ENCODE results near the gene DAZAP2. TPM values are rescaled to one million over a fixed set of nuclear protein-coding genes. Genes with fewer than 3 reads are reported as not detected.

The DAZAP2 gene
- total and polyA plus RNA-seq, 2 of the 13 experiments (the other 11 are each of a cell fraction or from before 2014, with no cell fraction given) = 64.5 to 222 TPM

GRCh38 chr12:51269174-51270066 lies 30.8 kb downstream of the DAZAP2 start (continued):
- 0 out of 2 replicates have a peak, but pooled peaks have one; percentile 17 for TF ChIP-seq ZNF142 (CRISPR knock-in tag; IDR thresholded peaks at IDR 0.05)
- 0 out of 2 replicates have a peak, but pooled peaks have one; percentile 44 for TF ChIP-seq HDAC2 (CRISPR knock-in tag; IDR thresholded peaks at IDR 0.05)
- TF ChIP-seq KDM5B (CRISPR knock-in tag; IDR thresholded peaks at IDR 0.05; ENCODE audit: borderline replicate concordance) = peak; percentile 58; the same call in 1 of the 2 replicates
- TF ChIP-seq ZBTB10 (CRISPR knock-in tag; IDR thresholded peaks at IDR 0.05; ENCODE audit: borderline replicate concordance) = no peak
- no peak for TF ChIP-seq ZNF589 (CRISPR knock-in tag; conservative IDR thresholded peaks at IDR 0.05)
- no peak for TF ChIP-seq ZMYM4 (CRISPR knock-in tag; IDR thresholded peaks at IDR 0.05)
- TF ChIP-seq TFDP1 (CRISPR knock-in tag; IDR thresholded peaks at IDR 0.05; ENCODE audit: borderline replicate concordance) = peak; percentile 42; the same call in 1 of the 2 replicates
- no peak for TF ChIP-seq NRL (CRISPR knock-in tag; IDR thresholded peaks at IDR 0.05; ENCODE audit: borderline replicate concordance)
- no peak for TF ChIP-seq DNMT3B (CRISPR knock-in tag; conservative IDR thresholded peaks at IDR 0.05)
- TF ChIP-seq ARHGAP35 (CRISPR knock-in tag; IDR thresholded peaks at IDR 0.05; ENCODE audit: borderline replicate concordance) = no peak
- no peak for TF ChIP-seq ZNF275 (CRISPR knock-in tag; IDR thresholded peaks at IDR 0.05; ENCODE audit: borderline replicate concordance)
- no peak for TF ChIP-seq GATA4 (IDR thresholded peaks at IDR 0.05; ENCODE audit: borderline replicate concordance, low read depth)
- TF ChIP-seq ZNF784 (CRISPR knock-in tag; IDR thresholded peaks at IDR 0.05; ENCODE audit: borderline replicate concordance) = 0 out of 2 replicates have a peak, but pooled peaks have one; percentile 5
- no peak for TF ChIP-seq SAP130 (CRISPR knock-in tag; IDR thresholded peaks at IDR 0.05; ENCODE audit: low read depth)
- no peak for TF ChIP-seq CHD4 (IDR thresholded peaks at IDR 0.05; ENCODE audit: borderline replicate concordance, low read length)

Data from HepG2 (cell line).